ENCODE results near the gene GARIN5A. TPM values are rescaled to one million over a fixed set of nuclear protein-coding genes. Genes with fewer than 3 reads are reported as not detected.

GARIN5A gene
- total RNA-seq, 1 experiment from 2014 or later, result 6.2 TPM

- Histone ChIP-seq H3K27me3 (ENCODE audit: low read length) (no peaks in the 10 kb centered on the region), H3F3A (ENCODE audit: low read length, unreplicated experiment) (no peaks in the 10 kb centered on the region), H3K9ac (ENCODE audit: low read length) (no peak overlapping the region), H3K9me2 (replicated peaks; ENCODE audit: low read length) (no peaks in the 10 kb centered on the region), H3K36me3 (ENCODE audit: low read depth, low read length) (no peaks in the 10 kb centered on the region), H3K79me2 (ENCODE audit: low read length) (no peaks in the 10 kb centered on the region), H3K27ac (ENCODE audit: low read length) (no peak overlapping the region), H3K4me3 (ENCODE audit: low read length) (no peak overlapping the region), H3K9me3 (ENCODE audit: low read length) (no peaks in the 10 kb centered on the region), H4K20me1 (ENCODE audit: low read length) (no peaks in the 10 kb centered on the region), H2AFZ (ENCODE audit: low read length) (no peak overlapping the region), H3K4me2 (ENCODE audit: low read length) (no peak overlapping the region), H3K4me1 (ENCODE audit: insufficient read depth, low read length) (no peaks in the 10 kb centered on the region)
- intact Hi-C loops (cut with micrococcal nuclease), result no loop called here
- no TSS peak for BruUV-seq (replicated peaks)
- ChIA-PET CTCF (no interaction called here), POLR2A (ENCODE audit: unreplicated experiment) (no interaction called here)
- DNase-seq, result no peak
- TF ChIP-seq EZH2phosphoT487 (IDR thresholded peaks at IDR 0.05; ENCODE audit: borderline replicate concordance, low read length), result no peak
- no peak for TF ChIP-seq EZH2 (IDR thresholded peaks at IDR 0.05; ENCODE audit: low read length, unreplicated experiment)
- no peak for TF ChIP-seq CTCF (conservative IDR thresholded peaks at IDR 0.05; ENCODE audit: low read depth, low read length)
- ATAC-seq, result no peak
Observed at GRCh38 chr19:50467566-50467965, 9.1 kb downstream of the GARIN5A start.

DNA sequence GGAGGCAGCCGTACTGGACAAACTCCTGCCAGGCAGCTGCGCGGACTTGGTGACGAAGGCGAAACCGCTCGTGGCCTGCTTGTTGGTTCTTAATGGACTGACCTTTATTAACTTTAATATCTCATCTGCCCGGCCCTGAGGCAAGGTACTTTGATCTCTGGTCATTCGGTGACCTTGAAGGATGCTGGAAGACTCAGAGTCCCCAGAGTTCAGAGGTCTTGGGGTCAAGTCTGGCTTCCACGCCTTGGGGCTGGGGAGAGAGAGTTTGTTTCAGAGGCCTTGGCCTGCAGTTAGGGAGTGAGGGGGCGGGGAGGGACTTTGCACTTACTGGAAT lies 10.0 kb downstream of the GARIN5A start:
- CTCF ChIA-PET, result interaction anchor here (1.2 kb wide), 1 partner anchor 98 kb away, joined by 4 read pairs; no protein-coding TSS in a partner anchor
- H4K20me1 ChIP-seq (ENCODE audit: low read length), result no peaks in the 10 kb centered on the region

More for the DNA sequence above, 10.0 kb downstream of the GARIN5A start:
- Histone ChIP-seq H3K36me3 (ENCODE audit: low read depth, low read length) (no peaks in the 10 kb centered on the region), H3K9me2 (replicated peaks; ENCODE audit: low read length) (no peaks in the 10 kb centered on the region), H3K27me3 (ENCODE audit: low read length) (no peaks in the 10 kb centered on the region), H3K4me1 (ENCODE audit: insufficient read depth, low read length) (no peaks in the 10 kb centered on the region), H2AFZ (ENCODE audit: low read length) (no peak overlapping the region), H3K4me3 (ENCODE audit: low read length) (no peak overlapping the region), H3K9me3 (ENCODE audit: low read length) (no peaks in the 10 kb centered on the region), H3K79me2 (ENCODE audit: low read length) (no peaks in the 10 kb centered on the region), H3K4me2 (ENCODE audit: low read length) (no peak overlapping the region), H3K9ac (ENCODE audit: low read length) (no peak overlapping the region), H3K27ac (ENCODE audit: low read length) (no peak overlapping the region), H3F3A (ENCODE audit: low read length, unreplicated experiment) (no peaks in the 10 kb centered on the region)
- DNase-seq (no peak), ATAC-seq (no peak)
- intact Hi-C loops (cut with micrococcal nuclease), result no loop called here
- TF ChIP-seq EZH2 (IDR thresholded peaks at IDR 0.05; ENCODE audit: low read length, unreplicated experiment) (no peak), CTCF (conservative IDR thresholded peaks at IDR 0.05; ENCODE audit: low read depth, low read length) (no peak), EZH2phosphoT487 (IDR thresholded peaks at IDR 0.05; ENCODE audit: borderline replicate concordance, low read length) (no peak)
- BruUV-seq (replicated peaks), result no TSS peak
- POLR2A ChIA-PET (ENCODE audit: unreplicated experiment), result no interaction called here
